HG02840 (cell line): ENCODE data around the gene CSF1.

Source experiments
- ATAC-seq: cut with Tn5 transposase; IDR thresholded peaks from one replicate; pipeline ENCODE4 v1.9.1; 2021; ENCODE audit warnings: mild to moderate bottlenecking, moderate library complexity, moderate number of reproducible peaks; ENCODE audit not compliant: unreplicated experiment, low FRiP score

Gene CSF1

GRCh38 chr1:109974191-109974590 is 63.5 kb downstream of the CSF1 start:
- no peak for ATAC-seq

GRCh38 chr1:109975718-109976117 is 65.1 kb downstream of the CSF1 start:
- no peak for ATAC-seq

GRCh38 chr1:109976762-109977161 is 66.1 kb downstream of the CSF1 start:
- no peak for ATAC-seq

- no peak for ATAC-seq
Observed at GRCh38 chr1:109977225-109977624, 66.6 kb downstream of the CSF1 start.

GRCh38 chr1:109977657-109978378 is 67.2 kb downstream of the CSF1 start:
- no peak for ATAC-seq

- no peak for ATAC-seq
Observed at GRCh38 chr1:109978761-109979488, 68.3 kb downstream of the CSF1 start.

GRCh38 chr1:109979489-109980091 is 68.9 kb downstream of the CSF1 start:
- ATAC-seq: no peak
